DOHH2 (cell line): ENCODE results near the gene SPAG16.

ENCODE experiments used
- EZH2phosphoT487 ChIP-seq: fragments of 200-600 bp; sonication (generic); IDR thresholded peaks from 2 replicates; pipeline ENCODE4 v1.6.1; 2017; ENCODE audit warnings: borderline replicate concordance, mild to moderate bottlenecking, antibody characterized with exemption, low read length, moderate library complexity, mixed read lengths
- TF ChIP-seq, protein P1 (sequence below): fragments of 200-600 bp; sonication (generic); IDR thresholded peaks from one replicate; pipeline ENCODE4 v1.5.1; 2014; ENCODE audit warnings: antibody characterized with exemption, mild to moderate bottlenecking, low read depth, low read length; ENCODE audit not compliant: poor library complexity, severe bottlenecking

DNA sequence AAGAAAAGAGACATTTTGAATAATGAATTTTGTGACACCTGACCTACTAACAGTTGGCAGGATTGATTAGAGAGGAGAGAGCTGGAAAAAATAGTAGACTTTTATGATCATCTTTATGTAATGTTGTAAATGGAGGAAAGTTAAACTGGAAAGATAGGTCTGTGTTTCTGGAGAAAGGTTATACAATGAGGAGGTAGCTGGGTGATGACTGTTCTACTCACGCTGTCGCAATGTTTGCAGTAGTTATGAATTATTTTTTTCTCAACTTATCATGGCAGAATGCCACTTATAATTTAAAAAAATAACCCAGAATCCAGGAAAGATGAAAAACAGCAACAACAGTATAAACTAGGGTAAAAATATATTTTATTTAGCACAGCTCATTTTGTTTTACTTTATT is 364.9 kb downstream of the SPAG16 start:
- TF ChIP-seq EZH2phosphoT487, result no peak
- TF ChIP-seq, protein P1, sequence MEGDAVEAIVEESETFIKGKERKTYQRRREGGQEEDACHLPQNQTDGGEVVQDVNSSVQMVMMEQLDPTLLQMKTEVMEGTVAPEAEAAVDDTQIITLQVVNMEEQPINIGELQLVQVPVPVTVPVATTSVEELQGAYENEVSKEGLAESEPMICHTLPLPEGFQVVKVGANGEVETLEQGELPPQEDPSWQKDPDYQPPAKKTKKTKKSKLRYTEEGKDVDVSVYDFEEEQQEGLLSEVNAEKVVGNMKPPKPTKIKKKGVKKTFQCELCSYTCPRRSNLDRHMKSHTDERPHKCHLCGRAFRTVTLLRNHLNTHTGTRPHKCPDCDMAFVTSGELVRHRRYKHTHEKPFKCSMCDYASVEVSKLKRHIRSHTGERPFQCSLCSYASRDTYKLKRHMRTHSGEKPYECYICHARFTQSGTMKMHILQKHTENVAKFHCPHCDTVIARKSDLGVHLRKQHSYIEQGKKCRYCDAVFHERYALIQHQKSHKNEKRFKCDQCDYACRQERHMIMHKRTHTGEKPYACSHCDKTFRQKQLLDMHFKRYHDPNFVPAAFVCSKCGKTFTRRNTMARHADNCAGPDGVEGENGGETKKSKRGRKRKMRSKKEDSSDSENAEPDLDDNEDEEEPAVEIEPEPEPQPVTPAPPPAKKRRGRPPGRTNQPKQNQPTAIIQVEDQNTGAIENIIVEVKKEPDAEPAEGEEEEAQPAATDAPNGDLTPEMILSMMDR, result no peak
